Activated naive CD4-positive, alpha-beta T cell (primary cell): ENCODE data around the gene CAPG.
"Not testable (repeated sequence)": the region's sequence is repeated elsewhere in the genome, so short reads cannot be mapped to it uniquely, and the experiment has no call there.

ENCODE experiments used
- DNase-seq, 4 experiments: peaks; one replicate each; lab custom pipeline; 2025; lab: John Stamatoyannopoulos, UW

Gene CAPG

DNA sequence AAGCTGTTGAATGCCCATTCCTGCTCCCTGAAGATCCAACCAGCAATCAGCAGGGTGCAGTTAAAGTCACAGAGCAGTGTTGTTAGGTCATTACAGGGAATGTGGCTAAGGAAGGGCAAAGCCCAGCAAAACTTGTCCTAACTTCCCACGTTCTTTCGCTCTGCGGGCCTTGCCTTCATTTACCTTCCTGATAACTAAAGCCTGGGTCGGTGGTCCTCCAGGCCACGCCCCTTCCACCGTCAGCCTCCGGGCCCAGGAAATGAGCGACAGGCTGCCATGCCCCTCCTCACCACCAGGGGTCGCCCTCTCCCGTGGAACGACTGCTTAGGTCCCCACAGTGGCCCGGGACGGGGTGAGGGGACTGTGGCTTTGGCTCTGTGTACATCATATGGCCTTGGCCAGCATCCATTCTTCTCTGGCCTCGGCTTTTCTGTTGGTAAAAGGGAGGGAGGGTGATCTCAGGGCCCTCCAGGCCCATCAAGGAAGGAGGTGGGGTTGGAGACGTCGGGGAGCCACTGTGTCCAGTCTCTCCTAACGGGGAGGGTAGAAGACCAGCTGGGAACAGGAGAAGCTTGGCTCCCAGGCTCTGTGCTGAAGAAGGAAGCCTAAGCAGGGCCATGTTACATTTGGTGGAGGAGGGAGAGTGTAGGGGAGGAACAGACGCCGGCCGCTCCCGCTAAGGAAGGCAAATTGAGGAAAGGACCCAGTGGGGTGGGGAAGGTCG lies 10.5 kb upstream of the CAPG start:
- DNase-seq = peak; percentile 88 to 97 (median 90)

DNA sequence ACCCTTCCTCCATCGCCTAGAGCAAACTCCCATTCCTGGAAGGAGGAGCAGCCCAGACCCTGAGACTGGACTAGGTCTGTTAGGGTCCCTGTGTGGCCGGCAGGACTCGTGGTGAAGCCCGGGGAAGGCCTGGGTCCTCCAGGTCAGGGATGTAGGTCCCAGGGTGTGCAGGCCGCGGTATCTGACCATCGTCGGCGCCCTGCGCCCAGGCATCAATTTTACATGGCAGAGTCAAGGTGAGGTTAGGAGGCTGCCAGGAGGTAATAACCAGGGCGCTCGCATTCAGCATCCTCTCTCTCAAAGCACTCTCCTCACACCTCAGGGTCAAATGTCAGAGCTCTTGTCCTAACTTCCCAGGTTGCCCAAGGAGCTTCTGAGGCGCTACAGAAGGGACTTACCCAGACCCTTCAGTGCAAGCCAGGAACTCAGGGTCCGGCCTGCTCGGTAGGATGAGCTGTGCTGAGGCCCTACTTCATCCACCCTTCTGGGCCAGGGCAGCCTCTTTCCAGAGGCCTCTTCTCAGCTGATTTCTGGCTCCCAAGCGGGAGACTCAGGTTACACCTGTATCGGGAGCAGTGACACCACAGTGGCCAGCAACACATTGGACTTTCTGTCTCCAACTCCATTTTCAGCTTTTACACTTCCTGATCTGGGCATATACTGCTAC lies 9.0 kb upstream of the CAPG start:
- no peak for DNase-seq

DNA sequence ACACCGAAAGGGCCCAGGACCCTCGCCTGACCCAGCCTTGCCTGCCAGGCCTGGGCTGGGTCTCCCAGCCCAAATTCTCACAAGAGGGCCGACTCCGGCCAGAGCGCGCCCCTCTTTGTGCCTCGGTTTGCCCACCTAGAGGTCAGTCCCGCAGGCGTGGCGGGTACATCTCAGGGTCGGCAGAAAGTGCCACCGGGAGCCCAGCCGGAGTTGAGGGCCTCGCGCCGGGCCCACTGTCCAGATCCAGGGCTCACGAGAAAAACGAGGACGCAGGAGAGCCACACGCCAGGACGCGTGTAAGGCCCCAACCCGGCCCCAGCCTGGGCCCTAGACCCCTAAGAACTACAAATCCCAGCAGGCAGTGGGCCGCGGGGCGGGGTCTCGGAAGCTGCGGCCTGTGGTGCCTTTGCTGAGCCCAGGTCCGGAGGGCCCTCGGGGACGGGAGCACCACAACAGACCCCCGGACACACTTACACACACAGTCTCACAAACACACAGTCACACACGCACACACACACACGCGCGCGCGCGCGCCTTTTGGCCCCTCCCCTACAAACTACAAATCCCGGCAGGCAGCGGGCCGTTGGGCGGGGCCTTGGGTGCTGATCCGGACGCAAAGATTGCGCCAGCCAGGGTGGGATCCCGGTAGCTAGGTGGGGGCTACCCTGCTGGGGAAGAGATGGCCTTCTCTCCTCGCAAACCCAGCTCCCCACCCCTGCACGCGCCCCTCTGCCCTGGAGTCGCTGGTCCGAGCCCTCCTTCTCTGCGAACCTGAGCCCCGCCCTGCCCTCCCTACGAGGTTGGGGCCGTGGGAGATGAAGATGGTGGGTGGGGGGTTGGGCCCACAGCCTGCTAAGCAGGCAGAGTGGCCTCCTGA lies 8.2 kb upstream of the CAPG start, which contains the start of gene SH2D6:
Gene SH2D6, plus strand, starts transcription at position 583 of the 877 bp plus-strand sequence. CDS start 10,752 bp downstream, outside the sequence.
- DNase-seq = peak; percentile 69 to 85 (median 74)

DNA sequence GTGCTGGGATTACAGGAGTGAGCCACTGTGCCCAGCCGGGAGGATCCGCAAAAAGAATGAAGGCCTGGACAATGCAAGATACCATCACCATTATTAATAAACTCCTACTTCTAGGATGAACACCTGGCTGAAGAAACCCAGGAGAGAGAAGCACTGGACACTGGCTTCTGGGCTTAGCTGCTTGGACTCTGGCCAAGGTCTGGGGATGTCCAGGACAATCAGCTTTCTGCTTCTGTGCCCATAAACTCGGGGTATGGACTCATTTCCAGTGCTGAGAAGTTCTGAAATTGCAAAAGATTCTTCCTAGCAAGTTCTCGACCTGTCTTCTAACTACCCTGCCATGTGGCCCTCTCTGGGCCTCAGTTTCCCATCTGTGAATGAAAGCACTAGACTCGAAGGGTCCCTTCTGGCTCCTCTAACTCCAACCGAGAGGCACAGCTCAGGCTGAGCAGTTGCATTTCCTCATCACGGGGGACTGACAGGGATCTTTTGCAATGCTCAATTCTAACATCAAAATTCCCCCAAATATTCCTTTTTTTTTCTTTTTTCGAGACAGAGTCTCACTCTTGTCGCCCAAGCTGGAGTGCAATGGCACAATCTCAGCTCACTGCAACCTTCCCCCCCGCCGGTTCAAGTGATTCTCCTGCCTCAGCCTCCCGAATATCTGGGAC lies 5.9 kb upstream of the CAPG start:
- no peak for DNase-seq

DNA sequence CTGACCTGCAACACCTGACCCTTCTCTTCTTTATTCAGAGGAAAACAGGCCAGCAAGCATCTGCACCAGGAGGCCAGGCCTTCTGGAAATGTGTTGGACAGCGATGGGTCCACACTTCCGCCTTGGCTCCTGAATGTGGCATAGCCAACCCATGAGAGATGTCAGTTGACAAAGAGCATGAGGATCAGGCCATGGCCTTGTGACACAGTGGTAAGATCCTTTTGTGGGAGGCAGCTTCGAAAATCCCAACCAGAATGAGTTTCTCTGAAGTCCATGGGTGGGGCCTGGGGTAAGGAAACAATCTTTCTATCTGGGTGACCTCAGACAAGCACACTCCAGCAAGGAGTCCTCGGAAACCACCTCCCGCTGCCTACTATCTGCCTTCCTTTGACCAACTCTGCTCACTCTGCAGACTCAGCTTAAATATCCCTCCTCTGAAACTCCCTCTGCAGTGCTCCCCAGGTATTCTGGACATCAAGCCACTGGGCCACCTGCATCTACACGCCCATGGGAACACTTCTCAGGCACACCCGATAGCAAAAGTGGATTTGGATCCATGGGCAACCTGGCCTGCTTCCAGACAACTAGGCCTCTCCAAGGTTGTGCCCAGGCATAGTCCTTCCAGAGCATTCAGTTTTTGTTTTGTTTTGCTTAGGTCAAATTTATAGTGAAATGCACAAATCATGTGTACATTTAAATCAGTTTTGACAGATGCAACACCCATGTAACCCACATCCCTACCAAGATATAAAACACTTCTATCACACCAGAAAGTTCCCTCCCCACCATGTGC lies 4.8 kb upstream of the CAPG start:
- no peak for DNase-seq

DNA sequence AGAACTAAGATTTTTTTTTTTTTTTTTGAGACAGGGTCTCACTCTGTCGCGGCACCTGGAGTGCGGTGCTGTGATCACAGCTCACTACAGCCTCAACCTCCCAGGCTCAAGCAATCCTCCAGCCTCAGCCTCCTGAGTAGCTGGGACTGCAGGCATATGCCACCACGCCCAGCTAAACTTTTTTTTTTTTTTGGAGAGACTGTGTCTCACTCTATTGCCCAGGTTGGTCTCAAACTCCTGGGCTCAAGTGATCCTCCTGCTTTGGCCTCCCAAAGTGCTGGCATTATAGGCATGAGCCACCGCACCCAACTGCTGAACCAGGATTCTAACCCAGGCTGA lies 4.2 kb upstream of the CAPG start:
- not testable (repeated sequence) for DNase-seq

DNA sequence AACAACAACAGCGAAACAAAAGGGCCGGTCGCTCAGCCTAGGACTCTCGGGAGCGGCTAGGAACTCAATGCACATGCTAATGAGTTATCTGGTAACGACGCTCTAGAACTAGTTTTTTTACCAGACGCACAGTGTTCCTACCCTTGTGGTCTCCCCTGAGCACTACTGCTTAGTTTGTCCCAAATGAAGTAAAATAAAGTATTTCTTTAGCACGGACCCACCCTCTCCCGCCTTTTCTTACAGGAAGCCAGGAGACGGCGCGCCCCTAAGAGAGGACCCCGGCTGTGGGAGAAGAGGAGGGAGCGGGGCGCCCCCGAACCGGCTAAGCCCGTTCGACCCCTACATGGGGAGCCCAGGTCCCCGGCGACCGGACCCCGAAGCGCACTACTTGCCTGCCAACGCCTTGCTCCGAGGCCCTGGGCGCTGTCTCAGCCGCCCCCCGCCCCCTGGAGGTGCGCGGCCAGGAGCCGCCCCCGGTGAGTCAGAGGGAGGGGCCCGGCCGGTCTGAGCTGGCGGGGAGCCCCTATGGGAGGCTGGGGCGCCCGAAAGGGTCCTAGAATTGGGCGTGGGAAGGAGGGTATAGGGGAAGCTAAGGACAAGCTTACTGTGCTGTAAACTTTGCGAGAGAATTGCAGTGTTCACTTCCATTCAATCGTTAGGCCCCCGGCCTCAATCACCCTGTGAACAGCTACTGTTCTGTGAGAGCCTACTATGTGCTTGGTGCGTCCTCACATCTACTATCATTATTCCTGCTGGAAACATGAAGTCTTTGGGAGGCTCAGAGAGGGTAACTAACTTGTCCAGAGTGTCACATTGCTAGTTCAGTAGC lies 3.6 kb upstream of the CAPG start:
- DNase-seq = peak in 2 of 4 experiments; percentile 19 to 42

DNA sequence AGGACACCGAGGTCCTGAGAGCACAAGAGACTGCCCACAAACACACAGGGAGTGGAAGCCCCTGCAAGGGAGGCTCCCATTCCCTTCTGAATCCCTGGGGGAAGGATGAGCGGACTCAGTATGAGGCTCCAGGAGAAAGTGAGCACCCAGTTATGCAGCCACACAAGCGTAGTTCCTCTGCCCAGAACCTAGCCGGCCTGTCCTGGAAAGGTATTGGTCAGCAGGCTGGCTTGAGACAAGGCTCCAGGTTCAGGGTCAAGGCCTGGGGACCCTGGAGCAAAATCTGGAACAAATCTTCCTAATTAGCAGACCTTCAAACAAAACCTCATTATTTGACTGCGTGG lies 1.2 kb upstream of the CAPG start:
- no peak for DNase-seq

DNA sequence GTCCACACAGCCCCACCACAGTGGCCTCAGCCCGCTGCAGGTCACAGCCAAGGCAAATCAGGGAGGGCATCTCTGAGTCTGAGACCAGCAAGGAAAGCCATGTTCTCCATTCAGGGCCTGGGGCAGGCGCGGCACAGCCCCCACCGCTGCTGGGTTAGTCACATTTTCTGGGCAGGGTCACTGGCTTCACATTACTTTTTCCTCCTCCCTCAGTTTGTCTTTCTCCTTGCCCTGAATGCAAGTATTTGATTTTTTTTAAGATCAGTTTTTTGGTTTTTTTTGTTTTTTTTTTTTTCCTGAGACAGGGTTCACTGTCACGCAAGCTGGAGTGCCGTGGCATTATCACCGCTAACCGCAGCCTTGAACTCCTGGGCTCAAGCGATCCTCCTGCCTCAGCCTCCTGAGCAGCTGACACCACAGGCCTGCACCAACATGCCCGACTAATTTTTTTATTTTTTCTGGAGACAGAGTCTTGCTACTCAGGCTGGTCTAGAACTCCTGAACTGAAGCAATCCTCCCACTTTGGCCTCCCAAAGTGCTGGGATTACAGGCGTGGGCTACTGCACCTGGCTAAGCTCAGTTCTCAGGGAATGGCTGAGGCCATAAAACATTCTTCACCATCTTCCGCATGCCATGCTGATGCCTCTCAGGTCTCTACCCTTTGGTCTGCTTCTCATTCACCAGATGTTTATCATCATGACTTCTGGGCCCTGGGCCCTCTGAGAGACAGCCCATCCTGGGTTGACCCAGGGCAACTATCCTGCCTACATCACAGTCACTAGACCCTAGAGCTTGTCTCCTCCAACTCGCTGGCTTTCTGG lies 628 bp upstream of the CAPG start:
- DNase-seq = no peak

DNA sequence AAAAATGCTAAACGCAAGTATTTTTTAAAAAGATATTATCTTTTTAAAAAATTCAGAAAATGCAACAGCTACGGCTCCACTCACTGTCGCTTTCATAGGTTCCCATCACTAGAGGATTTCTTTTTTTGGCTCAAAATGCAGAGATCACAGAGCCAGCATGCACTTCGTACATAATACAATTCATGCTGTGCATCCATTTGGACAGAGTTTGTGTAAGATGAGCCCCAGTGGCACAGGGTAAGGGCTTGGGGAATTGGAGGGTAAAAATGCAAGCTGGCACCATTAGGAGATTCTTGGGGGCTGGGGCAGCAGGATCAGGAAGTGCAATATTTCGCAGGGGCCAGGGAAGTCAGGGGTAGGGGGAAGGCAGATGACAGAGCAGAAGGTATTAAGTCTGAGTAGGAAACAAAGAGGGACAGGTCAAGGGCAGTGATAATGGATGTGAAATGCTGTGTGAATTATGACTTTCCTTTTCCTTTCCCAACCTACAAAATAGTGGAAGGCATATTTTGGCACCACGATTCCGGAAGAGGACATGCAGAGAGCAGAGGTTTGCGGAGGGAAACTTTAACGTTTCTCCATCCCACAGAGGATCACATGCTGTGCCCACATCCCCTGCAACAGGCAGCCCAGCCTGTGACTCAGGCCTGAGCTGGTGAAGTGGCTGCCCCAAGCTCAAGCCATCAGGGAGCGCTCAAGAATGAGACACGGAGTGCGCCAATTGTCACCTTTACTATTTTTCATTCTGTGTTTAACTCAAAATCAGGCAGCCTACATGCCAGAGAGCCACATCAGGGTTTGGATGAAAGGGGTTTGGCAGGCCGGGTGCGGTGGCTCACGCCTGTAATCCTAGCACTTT lies 4.7 kb downstream of the CAPG start:
- peak in 2 of 4 experiments; percentile 16 to 45 for DNase-seq

DNA sequence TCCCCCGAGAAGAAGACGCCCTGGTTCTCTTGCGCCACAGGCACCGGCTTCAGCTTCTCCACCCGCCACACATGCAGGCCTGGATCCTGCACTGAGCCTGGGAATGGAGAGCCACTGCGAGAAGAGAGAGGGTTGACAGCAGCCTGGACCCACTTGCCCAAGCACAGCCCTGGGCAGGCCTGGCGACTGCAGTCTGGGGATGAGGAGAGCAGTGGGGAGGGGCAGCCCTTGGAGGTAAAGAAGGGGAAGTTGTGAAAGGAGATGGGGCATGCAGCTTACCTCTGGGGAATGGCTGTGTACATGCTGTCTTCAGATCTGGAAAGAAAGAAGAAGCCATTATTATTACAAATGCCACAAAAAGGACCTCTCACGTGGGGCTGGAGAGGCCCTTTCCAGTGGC lies 8.3 kb downstream of the CAPG start:
- DNase-seq = no peak

DNA sequence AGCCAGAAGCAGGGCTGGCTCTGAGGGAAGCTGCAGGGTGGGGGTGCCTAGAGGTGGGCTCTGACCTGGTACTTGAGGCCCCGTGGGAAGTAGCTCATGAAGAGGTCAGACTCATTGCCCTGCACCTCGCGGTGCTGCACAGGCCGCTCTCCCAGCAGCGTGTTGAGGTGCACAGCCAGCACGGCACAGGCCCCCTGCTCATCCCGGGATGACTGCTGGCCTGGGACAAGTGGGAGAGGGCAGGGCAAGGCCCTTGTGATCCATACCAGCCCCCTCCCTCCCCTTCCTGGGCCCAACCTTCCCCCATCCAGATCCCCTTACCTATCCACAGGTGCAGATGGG lies 8.7 kb downstream of the CAPG start:
- DNase-seq = no peak

DNA sequence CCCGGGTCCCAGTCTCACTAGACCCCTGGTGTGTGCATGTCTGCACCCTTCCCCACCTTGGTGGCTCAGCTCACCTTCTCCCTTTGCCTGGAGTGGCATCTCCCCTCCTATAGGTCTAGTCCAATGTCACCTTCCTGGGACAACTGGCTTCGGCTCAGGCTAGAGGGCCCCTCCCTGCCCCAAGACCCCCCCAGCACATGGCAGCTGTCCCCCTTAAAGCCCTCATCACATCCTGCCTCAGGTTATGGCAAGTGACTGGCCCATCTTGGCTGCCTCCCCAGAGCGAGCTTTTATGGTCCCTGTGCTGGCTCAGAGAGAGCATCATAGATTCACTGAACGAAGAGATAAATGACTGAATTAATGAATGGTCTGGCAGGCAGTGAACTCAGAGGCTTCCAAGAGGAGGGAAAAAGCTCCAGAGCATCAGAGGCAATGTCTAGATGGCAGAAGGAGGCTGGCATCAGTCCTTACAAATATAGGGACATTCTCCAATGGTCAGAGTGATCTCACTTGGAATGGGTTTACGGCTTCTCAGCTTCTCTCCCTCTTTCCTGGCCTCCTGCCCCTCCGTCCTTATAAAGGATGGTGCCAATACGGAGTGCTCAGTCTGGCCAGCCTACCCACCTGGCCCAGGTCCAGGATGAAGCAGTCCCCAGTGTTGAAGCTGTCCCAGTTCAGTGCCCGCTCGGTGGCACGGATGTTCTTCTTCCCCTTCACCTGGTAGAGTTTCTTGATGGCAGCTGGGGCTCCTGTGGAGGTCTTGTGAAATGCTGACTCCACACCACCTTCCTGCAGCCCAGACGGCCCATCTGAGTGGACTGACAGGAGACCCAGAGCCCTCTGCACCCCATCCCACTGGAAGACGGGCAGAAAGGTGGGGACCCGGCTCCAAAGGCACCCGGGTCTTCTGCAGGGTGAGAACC lies 9.4 kb downstream of the CAPG start:
- DNase-seq = no peak

DNA sequence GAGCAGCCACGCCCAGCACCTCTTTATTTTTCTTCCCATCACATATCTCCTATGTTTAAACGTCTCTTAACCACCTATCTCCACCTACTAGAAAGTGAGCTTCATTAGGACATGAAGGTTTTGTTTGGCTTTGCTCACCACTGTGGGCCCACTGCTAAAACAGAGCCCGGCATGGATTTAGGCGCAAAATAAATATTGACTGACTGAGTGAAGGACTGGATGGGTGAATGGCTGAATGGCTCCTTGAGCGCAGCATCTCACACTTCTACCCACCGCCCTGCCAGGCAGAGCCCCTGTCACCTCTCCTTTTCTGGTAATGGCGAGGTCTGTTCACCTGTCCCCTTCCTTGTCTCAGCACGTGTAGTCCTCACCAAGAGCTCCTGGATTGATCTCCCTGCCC lies 10.1 kb downstream of the CAPG start:
- no peak for DNase-seq

DNA sequence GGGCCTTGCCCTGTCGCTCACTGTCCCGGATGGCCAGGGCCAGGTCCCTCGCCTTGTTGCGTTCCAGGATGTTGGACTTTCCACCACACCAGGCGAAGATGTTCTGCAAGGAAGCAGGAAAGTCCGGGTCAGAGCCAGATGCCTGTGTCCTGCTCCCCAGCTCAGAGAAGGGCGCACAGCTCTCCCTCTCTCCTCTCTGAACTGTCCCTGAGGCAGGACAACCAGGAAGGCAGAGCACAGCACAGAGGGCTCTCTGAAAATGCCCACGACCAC lies 11.0 kb downstream of the CAPG start:
- no peak for DNase-seq

DNA sequence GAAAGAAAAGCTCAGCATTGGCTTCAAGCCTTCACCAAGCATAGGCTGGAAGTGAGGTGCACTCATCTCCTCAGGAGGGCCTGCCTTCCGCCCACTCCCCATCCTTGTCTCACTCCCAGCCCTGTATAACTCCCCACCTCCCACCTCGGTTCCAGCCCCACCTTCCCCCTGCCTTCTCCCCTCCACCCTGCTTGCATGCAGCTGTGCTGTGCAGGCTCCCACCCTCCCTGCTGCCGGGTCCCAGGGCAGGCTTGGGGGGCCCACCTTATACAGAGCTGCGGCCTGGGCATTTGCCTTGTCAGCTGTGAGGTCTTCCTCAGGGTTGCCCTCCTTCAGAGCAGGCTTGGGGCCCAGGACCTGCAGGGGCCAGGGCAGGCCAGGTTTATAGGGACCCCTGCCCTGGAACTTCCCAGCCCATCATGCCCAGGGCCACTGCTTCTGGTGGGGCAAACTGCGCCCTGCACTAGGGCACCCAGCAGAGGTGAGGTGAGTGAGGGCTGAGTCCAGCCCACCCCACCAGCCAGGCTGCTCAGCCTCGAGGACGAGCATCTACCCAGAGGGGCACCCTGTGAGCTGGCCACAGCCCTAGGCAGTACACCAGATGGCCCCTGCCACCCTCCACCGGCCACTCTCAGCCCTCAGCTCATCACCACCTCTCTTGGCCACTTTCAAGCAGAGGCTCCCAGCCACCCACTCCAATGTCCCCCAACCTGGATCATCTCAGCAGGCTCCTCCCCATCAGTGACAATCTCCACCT lies 11.6 kb downstream of the CAPG start:
- DNase-seq = no peak

DNA sequence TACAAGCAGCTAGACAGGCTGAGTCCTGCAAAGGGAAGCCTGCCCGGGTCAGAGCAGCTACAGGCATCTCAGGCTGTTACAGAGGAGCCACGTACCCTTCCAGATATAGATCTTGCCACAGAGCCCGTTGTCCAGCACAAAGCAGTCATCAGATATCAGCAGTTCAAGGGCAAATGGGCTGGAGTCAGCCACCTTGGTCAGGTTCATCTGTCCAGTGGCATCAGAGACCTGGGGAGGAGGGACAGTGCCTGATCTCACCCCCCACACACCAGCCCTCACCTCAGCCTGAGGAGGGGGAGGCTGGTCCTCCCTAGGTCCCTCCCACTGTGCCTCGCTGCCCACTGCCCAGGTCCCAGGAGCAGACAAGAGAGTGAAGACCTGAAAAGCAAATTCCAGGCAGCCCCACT lies 12.2 kb downstream of the CAPG start:
- no peak for DNase-seq
